Endothelial cell of umbilical vein (primary cell): ENCODE results near the gene SLC4A5. TPM values are rescaled to one million over a fixed set of nuclear protein-coding genes. Genes with fewer than 3 reads are reported as not detected.

ENCODE experiments used
- BruUV-seq: library from RNA; stranded (reverse); fragments of 400-500 nt; replicated peaks from 2 replicates; lab custom pipeline; 2021; lab: Mats Ljungman, UMichigan
- CTCF ChIA-PET: fragments of 300-600, 350-600 bp; sonication (Branson Sonifier 250); formaldehyde crosslinking; loops from one replicate; lab custom pipeline; 2021; ENCODE audit warnings: antibody characterized with exemption, inconsistent platforms; lab: Charles Lee
- POLR2A ChIA-PET: fragments of 300-600, 350-600 bp; sonication (Branson Sonifier 250); formaldehyde crosslinking; loops from one replicate; lab custom pipeline; 2021; ENCODE audit warnings: antibody characterized with exemption, inconsistent platforms; lab: Charles Lee
- DNase-seq: peaks from one replicate; pipeline ENCODE4 v3.0.0-alpha.2; 2011; ENCODE audit warnings: low read depth, low spot score
- FAIRE-seq: peaks from 2 replicates; lab custom pipeline; 2011; peaks lifted over from hg19 to GRCh38; lab: Jason Lieb, UNC
- H2AFZ ChIP-seq: 2 replicates; pipeline ENCODE4 v1.6.0; 2012; ENCODE audit warnings: low read depth, low read length, control low read depth, inconsistent platforms
- H3K27ac ChIP-seq: 2 replicates; pipeline ENCODE4 v1.5.1; 2011; ENCODE audit warnings: low read depth, mild to moderate bottlenecking, control low read depth, low read length, moderate library complexity; ENCODE audit not compliant: insufficient read depth
- H3K27me3 ChIP-seq, 2 experiments: 2 replicates each; pipeline versions ENCODE4 v1.6.0 to v1.6.1; 2011; ENCODE audit warnings: low read length in 2 of 2, mixed read lengths in 1 of 2; ENCODE audit not compliant: control insufficient read depth in 2 of 2, insufficient read depth in 2 of 2
- H3K36me3 ChIP-seq, 2 experiments: 2 replicates in 1 of 2; 3 replicates in 1 of 2; pipeline ENCODE4 v1.5.1; 2011; ENCODE audit warnings: low read length in 2 of 2, mild to moderate bottlenecking in 1 of 2, moderate library complexity in 1 of 2; ENCODE audit not compliant: control insufficient read depth in 2 of 2, insufficient read depth in 2 of 2; ENCODE audit errors: extremely low read depth in 1 of 2
- H3K4me1 ChIP-seq: 3 replicates; pipeline ENCODE4 v1.5.1; 2011; ENCODE audit warnings: mild to moderate bottlenecking, low read length; ENCODE audit not compliant: control insufficient read depth, insufficient read depth; ENCODE audit errors: extremely low read depth
- H3K4me2 ChIP-seq: 2 replicates; pipeline ENCODE4 v1.6.1; 2011; ENCODE audit warnings: low read length, control low read depth, mixed read lengths; ENCODE audit not compliant: insufficient read depth
- H3K4me3 ChIP-seq, 3 experiments: fragments of 200-600 bp in 1 of 3; sonication (generic), shearing (Covaris generic) in 1 of 3; replicated peaks in 1 of 3; 2 replicates each; pipeline ENCODE4 v1.5.1; 2011 to 2016; ENCODE audit warnings: control low read depth in 3 of 3, low read length in 3 of 3, mild to moderate bottlenecking in 2 of 3, inconsistent platforms in 1 of 3, low read depth in 1 of 3, moderate library complexity in 1 of 3; ENCODE audit not compliant: insufficient read depth in 1 of 3
- H3K79me2 ChIP-seq: 2 replicates; pipeline ENCODE4 v1.6.0; 2012; ENCODE audit warnings: low read length, inconsistent platforms; ENCODE audit not compliant: control insufficient read depth, insufficient read depth
- H3K9ac ChIP-seq: replicated peaks from 2 replicates; pipeline ENCODE3; 2011; ENCODE audit warnings: low read length, control low read depth; ENCODE audit not compliant: insufficient read depth; ENCODE audit errors: extremely low read depth
- H3K9me1 ChIP-seq: replicated peaks from 3 replicates; pipeline ENCODE4 v1.6.0; 2011; ENCODE audit warnings: mild to moderate bottlenecking, low read length; ENCODE audit not compliant: control insufficient read depth, insufficient read depth; ENCODE audit errors: extremely low read depth
- H3K9me3 ChIP-seq: replicated peaks from 2 replicates; pipeline ENCODE4 v1.5.1; 2012; ENCODE audit warnings: low read length, inconsistent platforms; ENCODE audit not compliant: control insufficient read depth, insufficient read depth
- H4K20me1 ChIP-seq: replicated peaks from 2 replicates; pipeline ENCODE3; 2011; ENCODE audit warnings: mild to moderate bottlenecking, low read length; ENCODE audit not compliant: control insufficient read depth, insufficient read depth; ENCODE audit errors: extremely low read depth
- EZH2 ChIP-seq: IDR thresholded peaks from 2 replicates; pipeline ENCODE4 v1.6.1; 2012; ENCODE audit warnings: borderline replicate concordance, low read depth, mild to moderate bottlenecking, moderate library complexity, low read length, inconsistent platforms; ENCODE audit not compliant: severe bottlenecking
- FOS ChIP-seq: IDR thresholded peaks from 2 replicates; pipeline ENCODE4 v1.6.1; 2011; ENCODE audit warnings: mild to moderate bottlenecking, low read length, moderate library complexity, borderline replicate concordance; ENCODE audit not compliant: insufficient read depth
- GATA2 ChIP-seq: IDR thresholded peaks from 2 replicates; pipeline ENCODE4 v1.7.0; 2011; ENCODE audit warnings: low read depth, mild to moderate bottlenecking, moderate library complexity, mixed read lengths, low read length; ENCODE audit not compliant: insufficient read length, insufficient read depth
- JUN ChIP-seq: IDR thresholded peaks from 2 replicates; pipeline ENCODE4 v1.6.1; 2011; ENCODE audit warnings: borderline replicate concordance, low read depth; ENCODE audit not compliant: insufficient read length, insufficient read depth
- MYC ChIP-seq: IDR thresholded peaks from one replicate; pipeline ENCODE4 v1.6.1; 2011; ENCODE audit warnings: mild to moderate bottlenecking, low read depth, low read length
- POLR2A ChIP-seq: IDR thresholded peaks from 2 replicates; pipeline ENCODE4 v1.6.1; 2012; ENCODE audit warnings: low read depth, mild to moderate bottlenecking, control low read depth, low read length
- POLR2AphosphoS5 ChIP-seq: IDR thresholded peaks from 2 replicates; pipeline ENCODE4 v1.6.1; 2012; ENCODE audit warnings: low read depth, mild to moderate bottlenecking, control low read depth, low read length, moderate library complexity; ENCODE audit not compliant: insufficient read depth
- dilution Hi-C: fragments of 300-500 bp; cut with MboI; formaldehyde crosslinking; loops from one replicate; pipeline ENCODE4 v1.15.0; 2019; ENCODE audit warnings: low sequenced_read_pairs; ENCODE audit not compliant: extremely low pct_ligation_motif_present
- intact Hi-C: fragments of 100-400 bp; cut with micrococcal nuclease; formaldehyde crosslinking; loops from one replicate; pipeline ENCODE4 v1.10.0; 2022
- polyA plus RNA-seq, 4 experiments: library from polyadenylated mRNA; depleted of rRNA in 3 of 4; stranded (reverse) in 3 of 4; unstranded in 1 of 4; fragments of >200 nt; gene quantifications; 2 replicates each; pipeline versions ENCODE4 v1.2.1 to v1.2.3, GENCODE V29; 2011 to 2012; ENCODE audit warnings: missing spikeins in 1 of 4
- total RNA-seq: library from RNA; stranded (reverse); gene quantifications from 2 replicates; pipeline ENCODE4 v1.2.3, GENCODE V29; 2021
- TF ChIP-seq, protein P1 (sequence below): IDR thresholded peaks from 2 replicates; pipeline ENCODE4 v1.6.1; 2011; ENCODE audit not compliant: insufficient read depth, insufficient read length
- TF ChIP-seq, protein P2 (sequence below), 2 donors: IDR thresholded peaks; 1 replicate in 1 of 2; 2 replicates in 1 of 2; pipeline ENCODE4 v1.5.1; 2011; ENCODE audit warnings: low read length in 2 of 2, mild to moderate bottlenecking in 2 of 2, moderate library complexity in 2 of 2, control low read depth in 1 of 2, inconsistent platforms in 1 of 2, low read depth in 1 of 2; ENCODE audit not compliant: insufficient read depth in 1 of 2; ENCODE audit errors: extremely low read depth in 1 of 2

The SLC4A5 gene
- total and polyA plus RNA-seq, 2 donors (not counting 3 experiments of a cell fraction or from before 2014, with no cell fraction given) = 0.12 to 0.97 TPM

DNA sequence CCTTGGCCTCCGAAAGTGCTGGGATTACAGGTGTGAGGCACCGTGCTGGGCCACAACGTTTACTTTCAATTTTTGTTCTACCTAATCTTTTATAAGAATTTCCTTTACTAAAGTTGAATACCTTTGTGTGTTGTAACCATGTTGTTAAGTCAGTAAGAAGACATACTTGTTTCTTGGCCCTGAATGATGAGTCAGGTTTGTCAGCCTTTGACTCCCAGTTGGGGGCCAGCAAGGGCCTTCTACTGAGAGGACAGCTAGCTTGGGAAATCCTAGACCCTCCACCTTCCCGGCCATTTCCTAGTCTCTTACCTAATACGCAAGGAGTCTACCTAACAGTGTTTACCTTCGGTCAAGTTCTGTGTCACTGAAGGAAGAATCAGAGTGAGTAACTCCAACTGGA is 122.1 kb downstream of the SLC4A5 start:
- no TSS peak for BruUV-seq

More for the DNA sequence above, 122.1 kb downstream of the SLC4A5 start:
- Histone ChIP-seq H3K9me3 (no peaks in the 10 kb centered on the region), H3K4me3 (no peak overlapping the region), H3K27me3 (no peaks in the 10 kb centered on the region), H4K20me1 (no peaks in the 10 kb centered on the region), H3K9ac (no peak overlapping the region), H3K36me3 (peaks cover 0 to 3% of the 10 kb centered on the region in 2 experiments), H3K27ac (no peak overlapping the region), H2AFZ (no peak overlapping the region), H3K79me2 (no peaks in the 10 kb centered on the region), H3K4me1 (no peaks in the 10 kb centered on the region), H3K4me2 (no peak overlapping the region), H3K9me1 (no peaks in the 10 kb centered on the region)
- ChIA-PET CTCF (no interaction called here), POLR2A (no interaction called here)
- FAIRE-seq = no peak
- dilution Hi-C loops (no loop called here), intact Hi-C loops (no loop called here)
- DNase-seq = no peak
- no peak for TF ChIP-seq GATA2
- TF ChIP-seq FOS = no peak
- TF ChIP-seq POLR2AphosphoS5 = no peak
- no peak for TF ChIP-seq POLR2A
- TF ChIP-seq, protein P1, sequence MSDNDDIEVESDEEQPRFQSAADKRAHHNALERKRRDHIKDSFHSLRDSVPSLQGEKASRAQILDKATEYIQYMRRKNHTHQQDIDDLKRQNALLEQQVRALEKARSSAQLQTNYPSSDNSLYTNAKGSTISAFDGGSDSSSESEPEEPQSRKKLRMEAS = no peak
- no peak for TF ChIP-seq MYC
- TF ChIP-seq, protein P2, sequence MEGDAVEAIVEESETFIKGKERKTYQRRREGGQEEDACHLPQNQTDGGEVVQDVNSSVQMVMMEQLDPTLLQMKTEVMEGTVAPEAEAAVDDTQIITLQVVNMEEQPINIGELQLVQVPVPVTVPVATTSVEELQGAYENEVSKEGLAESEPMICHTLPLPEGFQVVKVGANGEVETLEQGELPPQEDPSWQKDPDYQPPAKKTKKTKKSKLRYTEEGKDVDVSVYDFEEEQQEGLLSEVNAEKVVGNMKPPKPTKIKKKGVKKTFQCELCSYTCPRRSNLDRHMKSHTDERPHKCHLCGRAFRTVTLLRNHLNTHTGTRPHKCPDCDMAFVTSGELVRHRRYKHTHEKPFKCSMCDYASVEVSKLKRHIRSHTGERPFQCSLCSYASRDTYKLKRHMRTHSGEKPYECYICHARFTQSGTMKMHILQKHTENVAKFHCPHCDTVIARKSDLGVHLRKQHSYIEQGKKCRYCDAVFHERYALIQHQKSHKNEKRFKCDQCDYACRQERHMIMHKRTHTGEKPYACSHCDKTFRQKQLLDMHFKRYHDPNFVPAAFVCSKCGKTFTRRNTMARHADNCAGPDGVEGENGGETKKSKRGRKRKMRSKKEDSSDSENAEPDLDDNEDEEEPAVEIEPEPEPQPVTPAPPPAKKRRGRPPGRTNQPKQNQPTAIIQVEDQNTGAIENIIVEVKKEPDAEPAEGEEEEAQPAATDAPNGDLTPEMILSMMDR (IDR thresholded peaks at IDR 0.05; ENCODE audit: extremely low read depth in 1 of 2, insufficient read depth in 1 of 2, low read depth in 1 of 2, low read length in 2 of 2) = no peak
- no peak for TF ChIP-seq JUN
- no peak for TF ChIP-seq EZH2
